GM10266 (cell line): ENCODE data around the gene NPTX2.

Experiments used
- DNase-seq: peaks from one replicate; pipeline ENCODE4 v3.0.0; 2012; ENCODE audit errors: extremely low spot score
- CTCF ChIP-seq: IDR thresholded peaks from 2 replicates; pipeline ENCODE4 v1.5.1; 2012; ENCODE audit warnings: mild to moderate bottlenecking, low read depth; ENCODE audit not compliant: control insufficient read depth, insufficient read depth; ENCODE audit errors: missing control alignments

The NPTX2 gene

GRCh38 chr7:98641646-98642500, 24.8 kb downstream of the NPTX2 start:
- no peak for TF ChIP-seq CTCF
- DNase-seq = peak; percentile 32

DNA sequence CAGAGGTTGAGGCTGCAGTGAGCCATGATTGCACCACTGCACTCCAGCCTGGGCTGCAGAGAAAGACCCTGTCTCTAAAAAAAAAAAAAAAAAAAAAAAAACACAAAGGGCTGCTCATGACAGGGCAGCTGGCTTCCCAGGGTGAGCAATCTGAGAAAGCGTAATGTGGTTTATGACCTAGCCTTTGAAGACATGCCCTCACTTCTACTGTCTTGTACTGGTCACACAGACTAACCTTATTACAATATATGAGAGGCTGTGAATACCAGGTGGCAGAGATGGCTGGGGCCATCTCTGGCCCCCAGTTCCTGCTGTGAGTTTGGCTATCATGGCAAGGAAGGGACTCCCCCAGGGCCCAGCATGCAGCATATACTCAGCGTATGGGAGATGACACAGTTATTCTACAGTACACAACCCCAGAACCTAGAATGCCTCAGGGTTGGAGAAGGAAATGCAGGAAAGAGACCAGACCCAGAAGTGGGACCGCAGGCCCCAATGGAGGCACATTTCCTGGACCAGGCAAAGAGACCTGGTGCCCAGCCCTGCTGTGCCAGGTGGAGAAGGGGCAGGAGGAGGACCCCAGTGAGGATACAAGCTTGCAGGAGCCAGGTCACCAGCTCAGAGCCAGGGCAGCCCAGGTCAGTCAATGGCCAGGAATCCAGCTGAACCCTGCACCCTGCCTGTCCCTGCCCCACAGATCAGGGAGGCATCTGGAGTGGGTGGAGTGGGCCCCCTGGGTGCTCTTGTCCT, 26.3 kb downstream of the NPTX2 start:
- TF ChIP-seq CTCF = no peak
- DNase-seq = no peak

DNA sequence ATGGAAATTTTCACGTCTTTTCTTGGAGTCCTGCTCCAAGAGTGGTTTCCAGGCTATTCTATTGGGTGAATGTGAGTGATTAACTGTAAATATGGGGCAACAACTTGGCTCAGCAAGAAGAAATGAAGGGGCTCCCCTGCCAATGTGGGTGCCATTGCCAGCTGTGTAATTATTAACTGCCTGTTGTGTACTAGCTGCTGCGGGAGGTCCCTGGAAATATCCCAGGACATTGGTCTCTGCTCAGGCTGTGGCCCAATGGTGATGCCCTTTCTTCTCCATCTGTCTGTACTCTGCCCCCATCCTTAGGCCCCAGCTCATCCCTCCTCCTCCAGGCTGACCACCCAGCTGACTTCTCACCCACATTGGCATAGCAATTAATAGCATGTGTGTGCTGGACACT, 29.4 kb downstream of the NPTX2 start:
- no peak for DNase-seq
- TF ChIP-seq CTCF = no peak

- no peak for DNase-seq
- TF ChIP-seq CTCF = no peak
Observed at GRCh38 chr7:98647326-98647725, 30.2 kb downstream of the NPTX2 start.

DNA sequence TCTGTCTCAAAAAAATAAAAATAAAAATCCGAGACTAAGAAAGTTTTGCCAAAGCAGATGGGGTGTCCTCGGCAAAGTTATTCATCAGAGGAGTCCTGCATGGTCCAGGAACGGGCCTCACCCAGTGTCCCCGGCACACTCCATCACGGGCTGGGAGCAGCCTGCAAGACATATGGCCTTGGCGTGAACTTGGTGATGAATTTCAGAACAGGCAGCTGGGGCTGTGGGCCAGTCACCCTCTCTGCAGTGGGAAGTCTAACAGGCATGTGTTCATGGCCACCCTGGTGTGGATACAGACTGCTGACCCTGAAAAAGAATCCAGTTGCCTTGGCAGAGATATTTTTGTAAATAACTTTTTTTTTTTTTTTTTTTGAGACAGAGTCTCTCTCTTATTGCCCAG, 34.7 kb downstream of the NPTX2 start:
- no peak for TF ChIP-seq CTCF
- no peak for DNase-seq

DNA sequence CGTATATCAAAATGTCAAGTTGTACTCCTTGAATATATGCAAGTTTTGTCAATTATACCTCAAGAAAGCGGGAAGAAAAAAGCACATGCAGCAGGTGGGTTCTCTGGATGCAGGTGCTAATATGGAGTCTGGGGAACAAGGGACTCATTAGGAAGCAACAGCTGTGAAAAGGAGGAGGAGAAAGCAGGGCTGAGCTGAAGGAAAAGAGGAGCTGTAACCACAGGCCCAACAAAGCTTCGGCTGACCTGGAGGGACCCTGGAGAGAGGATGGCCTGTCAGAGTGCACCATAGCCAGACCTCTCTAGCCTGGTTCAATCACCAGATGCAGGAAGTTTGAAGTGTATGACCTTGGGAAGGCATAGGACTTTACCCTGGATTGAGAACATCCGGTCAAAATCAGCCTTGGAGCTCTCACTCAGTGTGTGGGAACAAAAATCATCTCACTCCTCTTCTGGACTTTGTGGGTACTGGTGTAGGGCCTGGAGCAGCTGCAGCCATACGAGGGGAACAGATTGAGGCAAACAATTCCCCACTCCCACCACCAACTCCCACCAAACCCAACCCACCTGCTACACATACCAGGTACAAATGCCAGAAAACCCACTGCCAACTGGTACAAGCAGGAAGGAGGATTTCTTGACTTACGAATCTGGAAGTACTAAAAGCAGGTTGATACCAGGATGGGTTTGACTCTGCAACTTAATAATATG, 36.7 kb downstream of the NPTX2 start:
- no peak for TF ChIP-seq CTCF
- DNase-seq = no peak
